NCI-H2081 treated with DMSO at 0.1 percent for 48 hours (cell line): Measurements from ENCODE around the gene CRCP.
"Not testable (repeated sequence)": the region's sequence is repeated elsewhere in the genome, so short reads cannot be mapped to it uniquely, and the experiment has no call there.

Source experiments
- DNase-seq: peaks from one replicate; lab custom pipeline; 2025; lab: John Stamatoyannopoulos, UW

Gene CRCP

GRCh38 chr7:66108410-66108809 lies 6.2 kb upstream of the CRCP start:
- DNase-seq = not testable (repeated sequence)

DNA sequence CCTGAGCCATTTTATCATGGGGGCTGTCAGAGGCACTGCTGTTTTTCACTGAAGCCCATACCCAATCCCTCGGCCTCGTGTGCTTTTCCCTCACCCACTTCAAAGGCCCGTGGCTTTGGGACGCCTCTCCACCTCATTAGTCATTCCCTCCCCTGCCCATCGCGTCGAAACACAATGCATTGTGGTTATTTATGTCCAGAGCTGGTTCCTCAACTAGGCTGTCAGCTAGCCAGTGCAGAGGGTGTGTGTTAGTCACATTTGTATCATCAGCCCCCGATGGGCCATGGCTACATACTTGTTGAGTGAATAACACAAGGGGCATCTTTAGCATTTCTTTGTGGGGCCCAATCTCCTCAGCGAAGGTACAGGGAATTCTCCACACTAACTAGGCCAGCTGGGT lies 3.8 kb upstream of the CRCP start:
- DNase-seq = no peak

DNA sequence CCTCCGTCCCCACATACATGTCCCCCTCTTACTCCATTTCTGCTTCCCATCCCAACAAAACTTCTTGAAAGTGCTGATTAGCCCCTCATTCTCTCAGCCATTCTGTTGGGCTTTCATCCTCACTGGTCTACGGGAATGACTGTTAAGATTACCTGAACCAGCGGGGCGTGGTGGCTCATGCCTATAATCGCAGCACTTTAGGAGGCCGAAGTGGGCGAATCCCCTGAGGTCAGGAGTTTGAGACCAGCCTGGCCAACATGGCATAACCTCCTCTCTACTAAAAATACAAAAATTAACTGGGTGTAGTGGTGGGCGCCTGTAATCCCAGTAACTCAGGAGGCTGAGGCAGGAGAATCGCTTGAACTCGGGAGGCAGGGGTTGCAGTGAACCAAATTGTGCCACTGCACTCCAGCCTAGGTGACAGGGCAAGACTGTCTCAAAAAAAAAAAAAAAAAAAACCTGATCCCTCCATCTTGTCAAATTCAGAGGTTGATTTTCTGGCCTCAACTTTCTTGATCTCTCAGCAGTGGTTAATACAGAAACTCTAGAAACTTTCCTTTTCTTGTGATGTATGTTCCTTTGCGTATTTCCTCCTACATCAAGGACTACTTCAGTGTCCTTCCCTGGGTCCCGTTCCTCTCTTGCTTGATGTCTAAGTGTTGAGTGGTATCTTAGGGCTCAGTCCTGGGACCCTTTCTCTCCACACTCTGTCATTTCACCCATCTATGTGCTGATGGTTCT lies 2.2 kb downstream of the CRCP start:
- not testable (repeated sequence) for DNase-seq

- DNase-seq = no peak
These were observed 4.0 kb downstream of the CRCP start for GRCh38 chr7:66118603-66119002.

DNA sequence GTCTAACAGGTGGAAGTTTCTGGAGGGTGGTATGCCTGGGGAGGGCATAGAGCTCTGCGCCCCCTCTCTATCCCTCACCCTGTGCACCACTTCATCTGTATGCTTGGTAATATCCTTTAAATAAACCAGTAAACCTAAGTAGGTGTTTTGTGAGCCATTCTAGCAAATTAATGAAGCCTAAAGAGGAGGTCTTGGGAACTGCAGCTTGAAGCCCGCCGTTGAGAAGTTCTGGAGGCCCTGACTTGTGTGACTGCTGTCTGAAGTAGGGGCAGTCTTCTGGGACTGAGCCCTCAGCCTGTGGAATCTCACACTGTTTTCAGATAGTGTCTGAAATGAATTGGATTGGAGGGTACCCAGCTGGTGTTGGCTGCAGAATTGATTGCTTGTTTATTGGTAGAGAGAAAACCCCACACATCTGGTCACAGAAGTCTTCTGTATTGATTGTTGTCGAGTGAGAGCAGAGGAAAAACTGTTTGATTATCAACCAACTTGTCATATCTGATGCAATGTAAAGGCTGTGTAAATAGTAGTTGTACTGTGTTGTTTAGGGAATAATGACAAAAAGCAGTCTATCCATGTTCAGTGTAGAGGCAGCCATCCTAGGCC lies 4.7 kb downstream of the CRCP start:
- DNase-seq = no peak

- DNase-seq = no peak
These were observed 8.5 kb downstream of the CRCP start for GRCh38 chr7:66123175-66123528.

DNA sequence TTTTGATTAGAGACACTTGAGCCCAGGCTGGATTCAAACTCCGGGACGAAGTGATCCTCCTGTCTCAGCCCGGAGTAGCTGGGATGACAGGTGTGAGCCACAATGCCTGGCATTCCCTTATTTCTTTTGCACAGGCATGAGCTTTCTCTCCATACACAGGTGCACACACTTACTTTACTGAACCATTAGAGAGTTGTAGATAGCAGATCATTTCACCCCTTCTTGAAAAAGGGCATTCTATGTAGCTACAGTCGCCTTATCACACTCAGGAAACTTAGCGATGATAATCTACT lies 9.9 kb downstream of the CRCP start:
- DNase-seq = not testable (repeated sequence)

DNA sequence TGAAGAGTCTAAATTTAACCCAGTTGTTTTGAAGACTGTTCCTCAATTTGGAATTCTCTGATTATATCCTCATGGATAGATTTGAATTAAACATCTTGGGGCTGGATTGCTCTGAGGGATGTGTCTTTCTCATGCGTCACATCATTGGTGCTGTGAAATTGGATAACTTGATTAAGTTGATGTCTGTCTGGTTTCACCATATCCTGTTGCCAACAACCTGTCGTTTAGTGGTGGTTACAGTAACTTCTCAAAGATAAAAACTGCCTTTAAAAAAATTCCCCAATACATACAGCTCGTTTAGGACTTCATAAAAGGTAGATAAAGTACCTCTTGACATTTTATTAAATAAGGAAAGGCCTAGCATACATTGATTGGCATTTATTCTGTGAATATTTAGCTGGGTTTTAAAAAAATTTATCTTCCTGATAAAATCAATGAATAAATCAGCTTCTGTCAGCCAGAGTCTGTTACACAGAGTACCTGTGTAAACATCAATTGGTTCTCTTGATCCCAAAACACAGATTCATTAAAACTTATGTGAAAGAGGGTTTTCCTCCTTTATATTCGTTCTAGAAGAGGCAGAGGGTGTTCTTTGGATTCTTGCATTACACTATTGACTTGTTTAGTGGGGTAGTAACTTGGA lies 10.5 kb downstream of the CRCP start:
- DNase-seq = no peak

DNA sequence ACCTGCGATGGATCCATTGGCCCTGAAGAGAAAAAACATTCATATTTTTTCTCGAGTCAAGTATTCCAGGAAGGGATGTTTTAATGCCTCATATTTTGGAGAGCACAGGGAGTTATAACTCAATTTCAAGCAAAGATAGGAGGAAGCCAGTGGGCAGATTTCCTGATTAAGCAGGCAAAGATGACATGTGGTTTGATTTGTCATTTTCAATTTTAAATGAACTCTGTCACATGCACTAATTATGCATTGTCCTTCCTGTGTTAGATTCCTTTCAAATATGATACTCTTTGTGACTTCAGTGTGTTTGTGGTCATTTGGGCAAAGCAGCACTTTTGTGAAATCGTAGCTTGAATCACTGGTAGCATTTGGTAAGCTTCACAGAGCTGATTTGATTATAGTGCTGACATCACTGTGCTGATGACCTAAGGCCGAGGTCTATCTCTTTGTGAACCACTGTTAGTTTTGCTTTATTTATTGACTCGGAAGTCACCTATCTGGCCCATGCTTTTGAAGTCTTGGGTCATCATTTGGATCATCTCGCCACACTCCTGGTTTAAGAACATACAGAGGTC lies 11.2 kb downstream of the CRCP start:
- not testable (repeated sequence) for DNase-seq

GRCh38 chr7:66127172-66127571 lies 12.5 kb downstream of the CRCP start:
- DNase-seq = not testable (repeated sequence)

DNA sequence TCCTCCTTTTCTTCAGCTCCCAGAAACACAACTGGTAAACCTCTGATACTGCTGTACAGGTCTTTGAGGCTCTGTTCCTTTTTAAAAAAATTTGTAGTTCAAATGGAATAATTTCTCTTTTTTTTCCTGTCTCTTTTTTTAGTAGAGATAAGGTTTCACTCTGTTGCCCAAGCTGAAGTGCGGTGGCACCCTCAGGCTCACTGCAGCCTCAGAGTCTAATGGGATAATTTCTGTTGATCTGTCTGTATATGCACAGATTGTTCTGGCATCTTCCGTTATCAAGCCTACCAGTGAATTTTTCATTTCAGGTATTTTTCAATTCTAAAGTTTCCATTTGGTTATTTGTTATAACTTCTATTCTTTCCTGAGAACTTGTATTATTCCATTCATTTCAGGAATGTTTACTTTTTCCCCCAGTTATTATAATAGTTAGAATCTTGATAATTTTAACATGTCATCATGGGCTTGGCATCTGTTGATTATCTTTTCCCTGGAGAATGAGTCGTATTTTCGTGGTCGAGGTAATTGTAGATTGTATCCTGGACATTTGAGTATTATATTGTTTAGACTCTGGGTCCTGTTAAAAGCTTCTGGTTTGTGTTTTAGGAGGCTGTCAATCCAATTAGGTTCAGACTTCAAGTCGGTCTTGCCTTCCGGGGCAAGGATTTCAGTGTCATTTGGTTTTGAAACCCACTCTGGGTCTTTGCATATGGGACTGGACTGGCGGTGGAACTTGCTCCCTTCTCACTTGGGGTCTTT lies 24.5 kb downstream of the CRCP start:
- no peak for DNase-seq

DNA sequence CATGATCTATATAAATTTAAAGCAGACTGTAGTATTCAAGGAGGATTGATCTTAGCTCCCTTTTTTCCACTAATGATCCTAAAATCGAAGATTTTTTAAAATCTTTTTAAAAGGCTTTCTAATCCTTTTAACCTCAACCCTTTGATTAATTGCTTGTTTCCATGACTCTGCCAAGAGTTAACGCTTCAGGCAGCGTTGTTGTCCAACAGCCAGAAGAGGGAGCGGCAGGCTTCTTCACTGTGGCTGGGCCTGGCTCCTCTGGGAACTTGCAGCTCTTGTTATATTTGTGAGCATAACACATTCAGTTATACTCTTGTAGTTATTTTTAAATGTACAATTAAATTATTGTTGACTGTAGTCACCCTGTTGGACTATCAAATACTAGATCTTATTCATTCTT lies 26.3 kb downstream of the CRCP start:
- no peak for DNase-seq

DNA sequence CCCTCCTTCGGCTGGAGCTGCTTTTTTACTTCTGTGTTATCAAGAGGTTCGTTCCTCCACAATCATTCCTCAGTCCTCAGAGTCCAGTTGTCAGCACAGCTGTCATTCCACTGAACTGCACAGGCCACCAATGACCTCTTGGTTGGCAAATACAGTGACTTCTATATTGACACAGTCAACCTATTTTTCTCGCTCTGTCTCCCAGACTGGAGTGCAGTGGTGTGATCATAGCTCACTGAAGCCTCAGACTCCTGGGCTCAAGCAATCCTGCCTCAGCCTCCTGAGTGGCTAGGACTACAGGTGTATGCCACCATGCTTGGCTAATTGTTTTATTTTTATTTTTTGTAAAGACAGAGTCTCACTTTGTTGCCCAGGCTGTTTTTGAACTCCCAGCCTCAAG lies 27.7 kb downstream of the CRCP start:
- DNase-seq = no peak

- no peak for DNase-seq
These were observed 28.3 kb downstream of the CRCP start for GRCh38 chr7:66142996-66143395.

DNA sequence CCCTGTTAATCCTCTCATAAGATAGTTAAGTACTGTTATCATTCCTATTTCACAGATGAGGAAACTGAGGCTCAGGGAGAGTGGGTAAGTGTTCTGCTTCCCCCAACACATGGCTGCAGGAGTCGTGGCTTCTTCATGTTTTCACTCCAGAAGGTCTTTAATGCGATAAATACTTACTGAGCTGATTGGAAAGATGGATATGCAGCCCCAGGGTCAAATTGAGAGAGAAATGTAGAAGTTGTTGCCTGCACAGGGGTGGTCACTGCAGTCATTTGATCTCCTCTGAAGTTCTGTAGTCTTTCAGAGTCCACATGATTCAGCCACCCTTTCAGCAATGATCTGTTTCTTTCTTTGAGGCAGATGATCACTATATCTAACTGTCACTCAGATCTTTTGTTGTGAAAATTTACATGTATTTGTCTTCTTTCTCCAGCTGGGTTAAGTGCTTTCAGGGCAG lies 29.3 kb downstream of the CRCP start:
- DNase-seq = no peak

- DNase-seq = no peak
These were observed 30.9 kb downstream of the CRCP start for GRCh38 chr7:66145400-66146104.

DNA sequence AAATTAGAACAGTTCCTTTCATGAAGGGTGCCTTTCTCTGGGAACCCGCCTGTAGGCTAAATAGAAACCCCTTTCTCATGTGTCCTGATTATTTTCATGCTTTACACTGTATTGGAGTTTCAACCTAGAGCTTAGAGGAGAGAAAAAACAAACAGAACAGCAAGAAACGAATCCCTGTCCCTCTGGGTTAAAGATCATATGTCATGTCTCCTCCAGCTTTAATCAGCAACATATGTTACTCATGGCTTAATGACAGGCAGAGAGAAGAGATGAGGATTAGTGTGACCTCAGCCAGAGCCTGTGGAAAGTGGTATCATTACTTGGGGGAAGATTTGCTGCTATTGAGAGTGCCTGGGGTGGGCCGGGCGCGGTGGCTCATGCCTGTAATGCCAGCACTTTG lies 32.1 kb downstream of the CRCP start:
- no peak for DNase-seq

GRCh38 chr7:66147657-66148056 lies 33.0 kb downstream of the CRCP start:
- not testable (repeated sequence) for DNase-seq

DNA sequence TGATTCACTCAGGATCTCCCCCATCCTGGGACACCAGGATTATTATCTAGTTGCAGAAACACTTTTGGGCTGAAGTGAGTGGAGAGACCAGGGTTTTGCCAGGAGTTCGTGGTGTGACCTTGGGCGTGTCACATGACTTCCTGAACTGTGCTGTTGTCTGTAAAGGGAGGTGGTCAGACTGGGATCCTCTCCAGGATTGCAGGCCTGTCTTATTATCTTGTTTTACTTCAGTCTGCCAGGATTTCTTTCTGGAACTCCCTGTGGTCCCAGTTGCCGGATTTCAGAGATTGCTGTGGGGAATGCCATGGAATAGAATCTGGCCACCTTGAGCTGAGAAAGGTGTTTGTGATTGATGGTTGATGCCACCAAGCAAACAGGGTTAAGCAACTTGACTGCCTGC lies 35.8 kb downstream of the CRCP start:
- DNase-seq = no peak

- no peak for DNase-seq
These were observed 37.9 kb downstream of the CRCP start for GRCh38 chr7:66152371-66153191.

- no peak for DNase-seq
These were observed 39.0 kb downstream of the CRCP start for GRCh38 chr7:66153691-66154090.
